Activated CD4-positive, alpha-beta T cell treated with anti-CD3 and anti-CD28 coated beads, Interleukin-2, amount 50 U/mL, for 1 hour (primary cell): ENCODE measurements around the gene TMEM141.
"Not testable (repeated sequence)": the region's sequence is repeated elsewhere in the genome, so short reads cannot be mapped to it uniquely, and the experiment has no call there.

Experiments
- DNase-seq: peaks from one replicate; pipeline ENCODE4 v3.0.0-alpha.2; 2020

The TMEM141 gene

GRCh38 chr9:136835932-136836904, 45.1 kb downstream of the TMEM141 start:
- no peak for DNase-seq

DNA sequence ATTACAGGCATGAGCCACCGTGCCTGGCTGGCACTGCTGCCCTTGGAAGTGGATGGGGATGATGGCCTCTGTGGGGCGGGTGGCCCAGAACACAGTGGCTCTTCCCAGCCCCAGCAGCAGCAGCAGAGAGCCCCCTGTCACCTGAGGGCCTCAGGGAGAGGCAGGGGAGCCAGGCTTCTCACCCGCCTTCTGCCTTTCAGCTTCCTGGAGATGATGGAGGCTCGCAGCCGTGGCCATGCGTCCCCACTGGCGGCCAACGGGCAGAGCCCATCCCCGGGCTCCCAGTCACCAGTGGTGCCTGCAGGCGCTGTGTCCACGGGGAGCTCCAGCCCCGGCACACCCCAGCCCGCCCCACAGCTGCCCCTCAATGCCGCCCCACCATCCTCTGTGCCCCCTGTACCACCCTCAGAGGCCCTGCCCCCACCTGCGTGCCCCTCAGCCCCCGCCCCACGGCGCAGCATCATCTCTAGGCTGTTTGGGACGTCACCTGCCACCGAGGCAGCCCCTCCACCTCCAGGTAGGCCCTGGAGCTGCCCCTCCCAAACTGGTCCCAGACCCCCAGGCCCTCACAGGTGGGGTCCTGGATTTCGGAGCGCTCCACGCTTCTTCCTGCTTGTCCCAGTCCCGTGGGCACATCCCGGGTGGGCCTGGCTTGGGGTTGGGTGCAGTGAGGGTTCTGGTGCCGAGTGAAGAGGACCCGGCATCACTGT, 46.2 kb downstream of the TMEM141 start:
- DNase-seq: no peak

DNA sequence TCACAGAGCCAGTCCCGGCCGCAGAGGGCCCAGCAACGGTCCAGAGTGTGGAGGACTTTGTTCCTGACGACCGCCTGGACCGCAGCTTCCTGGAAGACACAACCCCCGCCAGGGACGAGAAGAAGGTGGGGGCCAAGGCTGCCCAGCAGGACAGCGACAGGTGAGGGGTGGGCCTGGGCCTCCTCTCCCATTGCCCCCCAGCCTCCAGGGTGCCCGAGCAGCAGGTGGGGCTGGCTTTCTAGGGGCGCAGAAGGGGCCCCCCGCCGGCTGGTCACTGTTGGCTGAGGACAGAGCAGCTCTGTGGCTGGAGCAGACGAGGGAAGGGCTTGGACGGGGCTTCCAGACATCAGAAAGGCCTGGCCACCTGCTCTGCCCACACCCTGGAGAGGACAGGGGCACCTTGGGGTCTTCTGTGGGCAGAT, 46.7 kb downstream of the TMEM141 start:
- DNase-seq: not testable (repeated sequence)

DNA sequence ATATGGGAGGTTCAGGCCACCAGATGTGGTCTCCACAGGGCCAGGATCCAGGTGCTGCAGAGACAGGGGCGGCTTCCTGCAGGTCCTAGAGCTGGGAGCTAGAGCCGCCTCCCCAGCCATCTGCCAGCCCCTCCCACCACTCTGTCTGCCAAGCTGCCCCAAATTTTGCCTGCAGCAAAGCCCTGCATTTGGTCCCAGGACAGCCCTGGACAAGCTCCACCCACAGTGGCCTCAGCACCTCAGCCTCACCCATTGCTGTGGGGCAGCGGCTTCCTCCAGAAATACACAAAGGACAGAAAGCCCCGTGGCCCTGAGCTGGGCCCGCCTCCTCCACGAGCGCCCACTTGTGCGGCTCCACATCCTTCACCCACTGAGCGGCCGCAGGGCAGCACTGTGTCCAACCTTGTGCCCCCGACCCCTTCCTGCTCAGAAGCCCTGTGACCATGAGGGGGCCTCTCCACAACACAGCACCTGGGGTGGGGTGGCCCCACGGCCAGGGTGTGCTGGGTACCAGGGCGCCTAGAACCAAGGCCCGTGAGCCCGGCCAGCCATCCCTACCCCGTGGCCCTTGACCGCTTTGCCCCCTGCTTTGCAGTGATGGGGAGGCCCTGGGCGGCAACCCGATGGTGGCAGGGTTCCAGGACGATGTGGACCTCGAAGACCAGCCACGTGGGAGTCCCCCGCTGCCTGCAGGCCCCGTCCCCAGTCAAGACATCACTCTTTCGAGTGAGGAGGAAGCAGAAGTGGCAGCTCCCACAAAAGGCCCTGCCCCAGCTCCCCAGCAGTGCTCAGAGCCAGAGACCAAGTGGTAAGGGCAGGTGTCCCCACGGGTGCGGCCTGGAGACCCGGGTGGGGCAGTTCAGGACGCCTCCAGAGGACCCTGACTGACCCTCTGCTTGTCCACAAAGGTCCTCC, 47.4 kb downstream of the TMEM141 start:
- no peak for DNase-seq

GRCh38 chr9:136839229-136840139, 48.3 kb downstream of the TMEM141 start:
- no peak for DNase-seq

- DNase-seq: no peak
Observed at GRCh38 chr9:136840140-136840876, 49.2 kb downstream of the TMEM141 start.

DNA sequence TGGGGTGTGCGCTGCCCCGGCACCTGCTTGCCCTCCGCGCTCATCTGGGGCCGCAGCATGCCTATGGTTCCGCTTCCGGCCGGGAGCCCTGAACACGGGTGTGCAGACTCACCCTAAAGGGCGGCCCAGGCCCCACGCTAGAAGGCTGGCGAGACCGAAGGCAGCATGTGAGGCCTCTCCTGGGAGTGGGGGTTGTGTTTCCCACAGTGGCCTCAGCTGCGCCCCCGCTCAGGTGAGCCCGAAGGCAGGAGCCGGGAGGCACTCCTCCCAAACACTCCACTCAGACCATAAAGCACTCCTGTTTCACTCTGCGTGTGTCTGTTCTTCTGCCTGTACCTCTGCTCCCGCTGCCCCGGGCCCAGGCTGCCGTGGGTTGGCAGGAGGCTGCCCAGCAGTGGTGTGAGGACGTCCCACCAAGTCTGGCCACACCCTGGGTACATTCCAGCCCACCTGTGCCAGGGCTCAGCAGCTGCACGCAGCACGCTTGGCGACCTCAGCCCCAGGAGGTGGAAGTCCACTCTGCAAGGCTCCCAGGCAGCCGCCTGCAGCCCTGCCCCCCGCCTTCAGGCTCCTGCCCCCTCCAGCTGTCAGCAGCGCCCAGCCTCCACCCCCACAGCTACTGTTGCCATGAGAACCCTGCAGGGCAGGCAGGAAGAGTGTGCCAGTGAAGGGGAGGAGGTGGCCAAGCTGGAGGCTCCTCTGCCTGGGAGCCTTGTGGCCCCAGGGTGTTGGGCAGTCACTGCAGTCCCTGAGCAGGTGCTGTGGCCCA, 49.9 kb downstream of the TMEM141 start:
- no peak for DNase-seq

- DNase-seq: not testable (repeated sequence)
Observed at GRCh38 chr9:136841646-136842379, 50.7 kb downstream of the TMEM141 start.

DNA sequence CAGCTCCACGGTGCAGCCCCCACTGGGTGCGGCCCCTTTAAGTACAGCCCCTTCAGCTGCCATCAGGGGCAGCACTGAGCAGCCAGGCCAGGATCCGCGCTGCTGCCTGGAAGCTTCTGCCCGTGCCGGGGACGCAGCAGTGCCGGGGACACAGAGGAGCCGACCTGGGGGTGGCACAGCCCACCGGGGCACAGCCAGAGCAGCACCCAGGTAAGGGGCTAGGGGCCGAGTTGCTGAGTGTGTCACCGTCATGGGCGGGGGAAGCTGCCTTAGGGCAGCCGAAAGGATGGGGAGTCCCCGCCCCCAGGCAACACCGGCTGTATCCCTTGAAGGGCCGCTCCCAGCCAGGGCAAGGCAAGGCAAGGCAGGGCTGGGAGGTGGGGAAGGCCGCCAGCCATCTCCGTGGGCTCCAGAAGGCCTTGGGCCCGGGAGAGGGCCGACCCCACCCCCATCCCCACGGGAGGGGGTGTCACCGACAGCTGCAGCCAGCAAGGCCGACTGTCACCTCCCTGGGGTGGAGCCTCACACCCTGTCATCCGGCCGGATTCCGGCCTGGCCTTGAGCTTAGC, 51.3 kb downstream of the TMEM141 start, which contains the start of gene AJM1:
Gene AJM1, plus strand, starts transcription at position 99 of the 569 bp plus-strand sequence. CDS start 1,937 bp downstream, outside the sequence.
- DNase-seq: peak; percentile 80
